Left ventricle myocardium inferior (tissue), 1 donor: ENCODE results near the gene A4GNT. TPM values are rescaled to one million over a fixed set of nuclear protein-coding genes. Genes with fewer than 3 reads are reported as not detected.
"Not testable (repeated sequence)": the region's sequence is repeated elsewhere in the genome, so short reads cannot be mapped to it uniquely, and the experiment has no call there.

Experiments
- DNase-seq: peaks from one replicate; pipeline ENCODE4 v3.0.0-alpha.2; 2020
- H3K27ac ChIP-seq: fragments of 200-600 bp; replicated peaks from 2 replicates; pipeline ENCODE4 v1.8.0; 2021
- H3K27me3 ChIP-seq: fragments of 200-600 bp; 2 replicates; pipeline ENCODE4 v1.8.0; 2021; ENCODE audit warnings: low read depth
- H3K36me3 ChIP-seq: fragments of 200-600 bp; 2 replicates; pipeline ENCODE4 v1.8.0; 2021
- H3K4me1 ChIP-seq: fragments of 200-600 bp; 2 replicates; pipeline ENCODE4 v1.8.0; 2021
- H3K4me3 ChIP-seq: fragments of 200-600 bp; 2 replicates; pipeline ENCODE4 v1.8.0; 2021; ENCODE audit warnings: mild to moderate bottlenecking, moderate library complexity
- H3K9me3 ChIP-seq: fragments of 200-600 bp; replicated peaks from 2 replicates; pipeline ENCODE4 v1.8.0; 2021
- CTCF ChIP-seq: fragments of 200-600 bp; IDR thresholded peaks from 2 replicates; pipeline ENCODE4 v1.8.0; 2021; ENCODE audit warnings: antibody characterized with exemption, mild to moderate bottlenecking, borderline replicate concordance
- intact Hi-C: fragments of 100-400 bp; cut with micrococcal nuclease; formaldehyde crosslinking; loops from one replicate; pipeline ENCODE4 v1.11.0; 2022
- total RNA-seq: library from RNA; stranded (reverse); fragmentation: NEBNext Ultra II Directional; extraction: Animal tissue kit (Norgen Biotek cat#: 25700); gene quantifications from one replicate; pipeline ENCODE4 v1.2.1, GENCODE V29; 2021
- donor health status: DM: no; HTN: yes; CAD: no; lungs with severe emphysema.

Gene A4GNT
- total RNA-seq, 1 donor from 2014 or later, result not detected

- Histone ChIP-seq H3K4me1 (no peaks in the 10 kb centered on the region), H3K27me3 (no peaks in the 10 kb centered on the region), H3K27ac (no peak overlapping the region), H3K36me3 (peaks cover 33% of the 10 kb centered on the region), H3K9me3 (no peaks in the 10 kb centered on the region), H3K4me3 (no peak overlapping the region)
- intact Hi-C loops, result no loop called here
- TF ChIP-seq CTCF, result no peak
- no peak for DNase-seq
Measured at GRCh38 chr3:138105598-138105997, 26.6 kb downstream of the A4GNT start.

- Histone ChIP-seq H3K36me3 (peaks cover 34% of the 10 kb centered on the region), H3K27ac (no peak overlapping the region), H3K27me3 (no peaks in the 10 kb centered on the region), H3K4me3 (no peak overlapping the region), H3K4me1 (no peaks in the 10 kb centered on the region), H3K9me3 (no peaks in the 10 kb centered on the region)
- DNase-seq, result no peak
- no peak for TF ChIP-seq CTCF
- intact Hi-C loops, result no loop called here
Measured at GRCh38 chr3:138103466-138103865, 28.7 kb downstream of the A4GNT start.

GRCh38 chr3:138101351-138101940 is 30.7 kb downstream of the A4GNT start:
- H3K4me3 ChIP-seq, DNase-seq, intact Hi-C loops, H3K27me3 ChIP-seq, H3K4me1 ChIP-seq, H3K27ac ChIP-seq, H3K9me3 ChIP-seq: not testable (repeated sequence)
- H3K36me3 ChIP-seq, result peaks cover 38% of the 10 kb centered on the region

GRCh38 chr3:138099417-138099816 is 32.8 kb downstream of the A4GNT start:
- no peak for DNase-seq
- Histone ChIP-seq H3K27me3 (no peaks in the 10 kb centered on the region), H3K27ac (no peak overlapping the region), H3K36me3 (peaks cover 49% of the 10 kb centered on the region), H3K4me1 (no peaks in the 10 kb centered on the region), H3K9me3 (no peaks in the 10 kb centered on the region), H3K4me3 (no peak overlapping the region)
- intact Hi-C loops, result no loop called here
- TF ChIP-seq CTCF, result no peak

GRCh38 chr3:138097192-138098172 is 34.7 kb downstream of the A4GNT start:
- intact Hi-C loops, result no loop called here
- Histone ChIP-seq H3K4me3 (no peak overlapping the region), H3K4me1 (no peaks in the 10 kb centered on the region), H3K27me3 (no peaks in the 10 kb centered on the region), H3K27ac (no peak overlapping the region), H3K36me3 (peaks cover 55% of the 10 kb centered on the region), H3K9me3 (peaks cover 6% of the 10 kb centered on the region)
- TF ChIP-seq CTCF, result peak; percentile 23
- no peak for DNase-seq

GRCh38 chr3:138093721-138094120 is 38.5 kb downstream of the A4GNT start:
- Histone ChIP-seq H3K4me3 (no peak overlapping the region), H3K36me3 (peaks cover 39% of the 10 kb centered on the region), H3K27ac (no peak overlapping the region), H3K27me3 (no peaks in the 10 kb centered on the region), H3K4me1 (no peaks in the 10 kb centered on the region), H3K9me3 (peaks cover 6% of the 10 kb centered on the region)
- DNase-seq, result no peak
- no peak for TF ChIP-seq CTCF
- intact Hi-C loops, result no loop called here
